HUES6 (cell line): ENCODE measurements around the gene ANKRD63.

Experiments used
- H3K27ac ChIP-seq: 2 replicates; pipeline ENCODE4 v1.7.0; 2013; ENCODE audit warnings: low read depth, mild to moderate bottlenecking, low read length, inconsistent platforms
- H3K27me3 ChIP-seq: 2 replicates; pipeline ENCODE4 v1.6.1; 2013; ENCODE audit warnings: low read length; ENCODE audit not compliant: control insufficient read depth, insufficient read depth
- H3K36me3 ChIP-seq: 2 replicates; pipeline ENCODE4 v1.6.1; 2013; ENCODE audit warnings: low read length; ENCODE audit not compliant: control insufficient read depth, insufficient read depth
- H3K4me1 ChIP-seq: 2 replicates; pipeline ENCODE4 v1.6.1; 2013; ENCODE audit warnings: low read length; ENCODE audit not compliant: control insufficient read depth, insufficient read depth
- H3K4me3 ChIP-seq: 2 replicates; pipeline ENCODE4 v1.5.1; 2013; ENCODE audit warnings: low read depth, low read length
- H3K9ac ChIP-seq: one replicate; pipeline ENCODE4 v1.6.1; 2013; ENCODE audit warnings: mild to moderate bottlenecking, low read length
- H3K9me3 ChIP-seq: 2 replicates; pipeline ENCODE4 v1.6.1; 2013; ENCODE audit warnings: low read depth, low read length; ENCODE audit not compliant: control insufficient read depth, insufficient read depth

The ANKRD63 gene

GRCh38 chr15:40282869-40283614 is at the start of gene ANKRD63:
Gene ANKRD63, minus strand, starts transcription at chr15:40283064. Its CDS starts 478 bp downstream, at chr15:40282586.
- Histone ChIP-seq H3K27me3 (peaks cover 86% of the 10 kb centered on the region), H3K9ac (peak within 1 kb of the TSS; percentile 24), H3K27ac (no peak within 1 kb of the TSS), H3K9me3 (no peaks in the 10 kb centered on the region), H3K4me3 (peak within 1 kb of the TSS; percentile 58), H3K36me3 (no peaks in the 10 kb centered on the region), H3K4me1 (peaks cover 59% of the 10 kb centered on the region)

GRCh38 chr15:40332113-40332781 is 49.4 kb upstream of the ANKRD63 start:
- no peak overlapping the region for H3K4me3 ChIP-seq
- H3K4me1 ChIP-seq, result peaks cover 32% of the 10 kb centered on the region
- no peak overlapping the region for H3K9ac ChIP-seq

GRCh38 chr15:40331637-40332036 is 48.8 kb upstream of the ANKRD63 start:
- Histone ChIP-seq H3K9me3 (no peaks in the 10 kb centered on the region), H3K27me3 (no peaks in the 10 kb centered on the region), H3K27ac (no peak overlapping the region), H3K4me1 (peaks cover 35% of the 10 kb centered on the region), H3K36me3 (0 out of 2 replicates have a peak, but pooled peaks cover 4% of the 10 kb centered on the region), H3K9ac (no peak overlapping the region), H3K4me3 (no peak overlapping the region)

More at GRCh38 chr15:40332113-40332781, 49.4 kb upstream of the ANKRD63 start:
- Histone ChIP-seq H3K36me3 (no peaks in the 10 kb centered on the region), H3K9me3 (no peaks in the 10 kb centered on the region), H3K27ac (no peak overlapping the region), H3K27me3 (no peaks in the 10 kb centered on the region)

- no peaks in the 10 kb centered on the region for H3K9me3 ChIP-seq
- peaks cover 37% of the 10 kb centered on the region for H3K4me1 ChIP-seq
- H3K4me3 ChIP-seq, result no peak overlapping the region
- 0 out of 2 replicates have a peak, but pooled peaks cover under 1% of the 10 kb centered on the region for H3K27me3 ChIP-seq
- H3K36me3 ChIP-seq, result 0 out of 2 replicates have a peak, but pooled peaks cover 5% of the 10 kb centered on the region
- no peak overlapping the region for H3K27ac ChIP-seq
- H3K9ac ChIP-seq, result no peak overlapping the region
Observed at GRCh38 chr15:40331026-40331425, 48.2 kb upstream of the ANKRD63 start.

- Histone ChIP-seq H3K4me1 (peaks cover 43% of the 10 kb centered on the region), H3K27ac (no peak overlapping the region), H3K4me3 (no peak overlapping the region)
Observed at GRCh38 chr15:40330368-40330836, 47.5 kb upstream of the ANKRD63 start.

GRCh38 chr15:40329804-40330203 is 46.9 kb upstream of the ANKRD63 start:
- no peak overlapping the region for H3K9ac ChIP-seq
- H3K27ac ChIP-seq, result no peak overlapping the region
- H3K27me3 ChIP-seq, result peaks cover 12% of the 10 kb centered on the region
- H3K36me3 ChIP-seq, result 0 out of 2 replicates have a peak, but pooled peaks cover 5% of the 10 kb centered on the region
- H3K4me1 ChIP-seq, result peaks cover 49% of the 10 kb centered on the region
- no peaks in the 10 kb centered on the region for H3K9me3 ChIP-seq
- no peak overlapping the region for H3K4me3 ChIP-seq

More at GRCh38 chr15:40330368-40330836, 47.5 kb upstream of the ANKRD63 start:
- Histone ChIP-seq H3K9me3 (no peaks in the 10 kb centered on the region), H3K36me3 (0 out of 2 replicates have a peak, but pooled peaks cover 5% of the 10 kb centered on the region), H3K9ac (no peak overlapping the region), H3K27me3 (peaks cover 6% of the 10 kb centered on the region)

- H3K36me3 ChIP-seq, result 0 out of 2 replicates have a peak, but pooled peaks cover 5% of the 10 kb centered on the region
- no peak overlapping the region for H3K4me3 ChIP-seq
- H3K27me3 ChIP-seq, result peaks cover 14% of the 10 kb centered on the region
- H3K4me1 ChIP-seq, result peaks cover 41% of the 10 kb centered on the region
- H3K27ac ChIP-seq, result no peak overlapping the region
- no peaks in the 10 kb centered on the region for H3K9me3 ChIP-seq
- no peak overlapping the region for H3K9ac ChIP-seq
Observed at GRCh38 chr15:40328751-40329150, 45.9 kb upstream of the ANKRD63 start.

GRCh38 chr15:40328176-40328575 is 45.3 kb upstream of the ANKRD63 start:
- H3K9me3 ChIP-seq, result no peaks in the 10 kb centered on the region
- H3K4me3 ChIP-seq, result no peak overlapping the region
- H3K36me3 ChIP-seq, result 0 out of 2 replicates have a peak, but pooled peaks cover 5% of the 10 kb centered on the region
- peaks cover 14% of the 10 kb centered on the region for H3K27me3 ChIP-seq
- H3K27ac ChIP-seq, result peak overlapping the region; percentile 43; the same call in 1 of the 2 replicates
- no peak overlapping the region for H3K9ac ChIP-seq
- peaks cover 39% of the 10 kb centered on the region for H3K4me1 ChIP-seq

- H3K4me1 ChIP-seq, result peaks cover 45% of the 10 kb centered on the region
Observed at GRCh38 chr15:40327457-40327856, 44.6 kb upstream of the ANKRD63 start.

GRCh38 chr15:40325700-40326099 is 42.8 kb upstream of the ANKRD63 start:
- H3K27me3 ChIP-seq, result peaks cover 32% of the 10 kb centered on the region
- H3K36me3 ChIP-seq, result 0 out of 2 replicates have a peak, but pooled peaks cover 5% of the 10 kb centered on the region
- H3K9me3 ChIP-seq, result no peaks in the 10 kb centered on the region
- no peak overlapping the region for H3K27ac ChIP-seq
- no peak overlapping the region for H3K4me3 ChIP-seq
- H3K4me1 ChIP-seq, result peaks cover 51% of the 10 kb centered on the region
- H3K9ac ChIP-seq, result no peak overlapping the region

More at GRCh38 chr15:40327457-40327856, 44.6 kb upstream of the ANKRD63 start:
- Histone ChIP-seq H3K9me3 (no peaks in the 10 kb centered on the region), H3K36me3 (0 out of 2 replicates have a peak, but pooled peaks cover 5% of the 10 kb centered on the region), H3K4me3 (peak overlapping the region; percentile 7; the same call in 1 of the 2 replicates), H3K27ac (peak overlapping the region; percentile 11; the same call in 1 of the 2 replicates), H3K27me3 (peaks cover 20% of the 10 kb centered on the region), H3K9ac (no peak overlapping the region)
